Cortex of kidney (tissue), 1 donor: ENCODE measurements around the gene PDGFC.

Source experiments
- DNase-seq: peaks from one replicate; lab custom pipeline; 2025; lab: John Stamatoyannopoulos, UW

Gene PDGFC

GRCh38 chr4:156782491-156782890, 189.1 kb downstream of the PDGFC start:
- no peak for DNase-seq

GRCh38 chr4:156781852-156782251, 189.7 kb downstream of the PDGFC start:
- no peak for DNase-seq

GRCh38 chr4:156779774-156780173, 191.8 kb downstream of the PDGFC start:
- no peak for DNase-seq

GRCh38 chr4:156779042-156779441, 192.6 kb downstream of the PDGFC start:
- no peak for DNase-seq

GRCh38 chr4:156778606-156779005, 193.0 kb downstream of the PDGFC start:
- DNase-seq: no peak

GRCh38 chr4:156778093-156778492, 193.5 kb downstream of the PDGFC start:
- DNase-seq: no peak

GRCh38 chr4:156775813-156776212, 195.8 kb downstream of the PDGFC start:
- DNase-seq: no peak

GRCh38 chr4:156774422-156774821, 197.2 kb downstream of the PDGFC start:
- no peak for DNase-seq

- no peak for DNase-seq
Measured at GRCh38 chr4:156773648-156774357, 197.8 kb downstream of the PDGFC start.

GRCh38 chr4:156771171-156771837, 200.3 kb downstream of the PDGFC start:
- DNase-seq: no peak

GRCh38 chr4:156770140-156770539, 201.5 kb downstream of the PDGFC start:
- DNase-seq: no peak

- DNase-seq: no peak
Measured at GRCh38 chr4:156767911-156768415, 203.6 kb downstream of the PDGFC start.

- no peak for DNase-seq
Measured at GRCh38 chr4:156766846-156767245, 204.8 kb downstream of the PDGFC start.

GRCh38 chr4:156765277-156765676, 206.3 kb downstream of the PDGFC start:
- no peak for DNase-seq

GRCh38 chr4:156764846-156765245, 206.8 kb downstream of the PDGFC start:
- no peak for DNase-seq

GRCh38 chr4:156764145-156764544, 207.5 kb downstream of the PDGFC start:
- DNase-seq: no peak

GRCh38 chr4:156763511-156763910, 208.1 kb downstream of the PDGFC start:
- no peak for DNase-seq

- no peak for DNase-seq
Measured at GRCh38 chr4:156762851-156763250, 208.7 kb downstream of the PDGFC start.

- DNase-seq: no peak
Measured at GRCh38 chr4:156756118-156756517, 215.5 kb downstream of the PDGFC start.

- no peak for DNase-seq
Measured at GRCh38 chr4:156754832-156755570, 216.6 kb downstream of the PDGFC start.

- no peak for DNase-seq
Measured at GRCh38 chr4:156751486-156751885, 220.1 kb downstream of the PDGFC start.
